Activated effector memory CD4-positive, alpha-beta T cell treated with anti-CD3 and anti-CD28 coated beads, Interleukin-2, amount 50 U/mL, for 16 hours (primary cell): ENCODE data around the gene AMPD2.

Experiments used
- DNase-seq: peaks from one replicate; pipeline ENCODE4 v3.0.0-alpha.2; 2020

Gene AMPD2

GRCh38 chr1:109631513-109632505 lies 12.2 kb downstream of the AMPD2 start:
- no peak for DNase-seq

GRCh38 chr1:109632671-109633346 lies 13.2 kb downstream of the AMPD2 start:
- DNase-seq: no peak

GRCh38 chr1:109634292-109634691 lies 14.7 kb downstream of the AMPD2 start:
- no peak for DNase-seq

GRCh38 chr1:109634771-109635750 lies 15.4 kb downstream of the AMPD2 start:
- no peak for DNase-seq

GRCh38 chr1:109635862-109636200 lies 16.2 kb downstream of the AMPD2 start:
- no peak for DNase-seq

- no peak for DNase-seq
Observed at GRCh38 chr1:109636201-109636952, 16.7 kb downstream of the AMPD2 start.

GRCh38 chr1:109637446-109637845 lies 17.8 kb downstream of the AMPD2 start:
- no peak for DNase-seq

- DNase-seq: no peak
Observed at GRCh38 chr1:109639063-109639840, 19.6 kb downstream of the AMPD2 start.

- peak; percentile 61 for DNase-seq
Observed at GRCh38 chr1:109639841-109640184, 20.2 kb downstream of the AMPD2 start.

- DNase-seq: peak; percentile 97
Observed at GRCh38 chr1:109640285-109640865, 20.7 kb downstream of the AMPD2 start.

- DNase-seq: no peak
Observed at GRCh38 chr1:109641078-109641740, 21.6 kb downstream of the AMPD2 start.

- DNase-seq: no peak
Observed at GRCh38 chr1:109641861-109642260, 22.2 kb downstream of the AMPD2 start.

- DNase-seq: no peak
Observed at GRCh38 chr1:109642626-109643025, 23.0 kb downstream of the AMPD2 start.

GRCh38 chr1:109643385-109644230 lies 24.0 kb downstream of the AMPD2 start:
- DNase-seq: peak; percentile 95

GRCh38 chr1:109644670-109645069 lies 25.0 kb downstream of the AMPD2 start:
- DNase-seq: no peak

- no peak for DNase-seq
Observed at GRCh38 chr1:109649491-109649914, 29.9 kb downstream of the AMPD2 start.

GRCh38 chr1:109650609-109651008 lies 31.0 kb downstream of the AMPD2 start:
- no peak for DNase-seq

- DNase-seq: no peak
Observed at GRCh38 chr1:109652402-109652801, 32.8 kb downstream of the AMPD2 start.

GRCh38 chr1:109653306-109653705 lies 33.7 kb downstream of the AMPD2 start:
- no peak for DNase-seq
